PC-9 (cell line): ENCODE data around the gene MKRN2OS.

Experiments used
- CTCF ChIP-seq: fragments of 200-600 bp; sonication (generic); conservative IDR thresholded peaks from 2 replicates; pipeline ENCODE4 v1.6.1; 2017; ENCODE audit warnings: mixed run types, antibody characterized with exemption, mild to moderate bottlenecking, moderate library complexity
- EZH2 ChIP-seq: fragments of 200-600 bp; sonication (generic); IDR thresholded peaks from 2 replicates; pipeline ENCODE4 v1.8.0; 2017; ENCODE audit warnings: antibody characterized with exemption, low read depth

GRCh38 chr3:12579905-12580304 lies 34.6 kb upstream of the MKRN2OS start:
- TF ChIP-seq CTCF (no peak), EZH2 (no peak)
